SK-N-SH (cell line): ENCODE data around the gene RAB12. TPM values are rescaled to one million over a fixed set of nuclear protein-coding genes. Genes with fewer than 3 reads are reported as not detected.
A peak's percentile ranks its signal among the peaks of the same experiment; 100 is the strongest.

Source experiments
- CTCF ChIA-PET: fragments of 300-600, 350-600 bp; formaldehyde crosslinking; extraction: SDS; loops from one replicate; lab custom pipeline; 2021; lab: Yijun Ruan, JAX
- POLR2A ChIA-PET: fragments of 350-600 bp; sonication (Branson Sonifier 250); formaldehyde crosslinking; extraction: SDS; loops from one replicate; lab custom pipeline; 2020; ENCODE audit warnings: antibody characterized with exemption, inconsistent platforms; lab: Yijun Ruan, JAX
- DNase-seq: peaks from one replicate; pipeline ENCODE4 v3.0.0; 2012
- H2AFZ ChIP-seq: fragments of 200-600 bp; sonication (generic); 2 replicates; pipeline ENCODE4 v1.8.1; 2016; ENCODE audit warnings: antibody characterized with exemption, mild to moderate bottlenecking, low read depth
- H3F3A ChIP-seq: fragments of 200-600 bp; sonication (generic); replicated peaks from 2 replicates; pipeline ENCODE3; 2016; ENCODE audit warnings: antibody characterized with exemption, mild to moderate bottlenecking; ENCODE audit not compliant: insufficient read depth
- H3K27ac ChIP-seq, 2 experiments: fragments of 200-500 bp in 1 of 2; fragments of 200-600 bp in 1 of 2; sonication (Bioruptor generic) in 1 of 2; sonication (generic), shearing (Covaris generic) in 1 of 2; 2 replicates each; pipeline versions ENCODE4 v1.5.1 to v1.6.1; 2014 to 2016; ENCODE audit warnings: low read depth in 2 of 2, inconsistent platforms in 1 of 2, low read length in 1 of 2, mild to moderate bottlenecking in 1 of 2, mixed read lengths in 1 of 2
- H3K27me3 ChIP-seq: fragments of 200-600 bp; sonication (generic), shearing (Covaris generic); 2 replicates; pipeline ENCODE4 v1.6.1; 2016; ENCODE audit warnings: mixed run types; ENCODE audit not compliant: insufficient read depth
- H3K36me3 ChIP-seq, 2 experiments: fragments of 200-500 bp in 1 of 2; fragments of 200-600 bp in 1 of 2; sonication (Bioruptor generic) in 1 of 2; sonication (generic) in 1 of 2; replicated peaks in 1 of 2; 2 replicates each; pipeline versions ENCODE3 to v1.5.1; 2014 to 2016; ENCODE audit warnings: low read length in 1 of 2, mild to moderate bottlenecking in 1 of 2; ENCODE audit not compliant: insufficient read depth in 2 of 2, control insufficient read depth in 1 of 2
- H3K4me1 ChIP-seq, 2 experiments: fragments of 200-500 bp in 1 of 2; fragments of 200-600 bp in 1 of 2; sonication (Bioruptor generic) in 1 of 2; sonication (generic), shearing (Covaris generic) in 1 of 2; 2 replicates each; pipeline versions ENCODE4 v1.5.1 to v1.6.1; 2014 to 2016; ENCODE audit warnings: low read depth in 1 of 2, low read length in 1 of 2, mixed run types in 1 of 2; ENCODE audit not compliant: insufficient read depth in 2 of 2, control insufficient read depth in 1 of 2
- H3K4me2 ChIP-seq: fragments of 200-600 bp; sonication (generic), shearing (Covaris generic); 2 replicates; pipeline ENCODE4 v1.6.1; 2017; ENCODE audit warnings: mixed run types
- H3K4me3 ChIP-seq, 2 experiments: fragments of 200-500 bp in 1 of 2; fragments of 200-600 bp in 1 of 2; sonication (Bioruptor generic) in 1 of 2; sonication (generic), shearing (Covaris generic) in 1 of 2; 2 replicates each; pipeline versions ENCODE4 v1.5.1 to v1.8.1; 2014 to 2016; ENCODE audit warnings: low read depth in 2 of 2, inconsistent platforms in 1 of 2, low read length in 1 of 2, mild to moderate bottlenecking in 1 of 2, mixed read lengths in 1 of 2, moderate library complexity in 1 of 2
- H3K79me2 ChIP-seq: fragments of 200-600 bp; sonication (generic); 2 replicates; pipeline ENCODE4 v1.8.1; 2017; ENCODE audit warnings: mild to moderate bottlenecking; ENCODE audit not compliant: insufficient read depth
- H3K9ac ChIP-seq: fragments of 200-600 bp; sonication (generic); 2 replicates; pipeline ENCODE4 v1.6.1; 2017; ENCODE audit warnings: mixed run types
- H3K9me2 ChIP-seq: fragments of 200-600 bp; sonication (generic); 2 replicates; pipeline ENCODE4 v1.6.1; 2017; ENCODE audit warnings: mixed run types
- H3K9me3 ChIP-seq: fragments of 200-600 bp; sonication (generic); 2 replicates; pipeline ENCODE4 v1.6.1; 2017; ENCODE audit warnings: mixed run types, mild to moderate bottlenecking, moderate library complexity
- H4K20me1 ChIP-seq: fragments of 200-600 bp; sonication (generic); 2 replicates; pipeline ENCODE4 v1.6.1; 2017; ENCODE audit warnings: mild to moderate bottlenecking, mixed run types; ENCODE audit not compliant: insufficient read depth
- CHD2 ChIP-seq: fragments of 150-350 bp; IDR thresholded peaks from 2 replicates; pipeline ENCODE4 v1.6.1; 2018; ENCODE audit warnings: low read length; ENCODE audit not compliant: partially characterized antibody
- CTCF ChIP-seq: fragments of 200-600 bp; sonication (generic); IDR thresholded peaks from 2 replicates; pipeline ENCODE4 v1.6.1; 2017; ENCODE audit warnings: antibody characterized with exemption, mild to moderate bottlenecking, moderate library complexity
- EP300 ChIP-seq, 2 experiments: IDR thresholded peaks; 2 replicates each; pipeline versions ENCODE4 v1.4.0 to v1.6.1; 2012; ENCODE audit warnings: borderline replicate concordance in 1 of 2, low read depth in 1 of 2, low read length in 1 of 2
- EZH2phosphoT487 ChIP-seq: fragments of 200-600 bp; sonication (generic); IDR thresholded peaks from 2 replicates; pipeline ENCODE4 v1.6.1; 2017; ENCODE audit warnings: low read depth, mixed run types, mild to moderate bottlenecking, antibody characterized with exemption, moderate library complexity, borderline replicate concordance
- FOSL2 ChIP-seq: IDR thresholded peaks from 2 replicates; pipeline ENCODE4 v1.4.0; 2012; ENCODE audit warnings: low read depth, mild to moderate bottlenecking, moderate library complexity, borderline replicate concordance
- FOXJ3 ChIP-seq: sonication (generic); formaldehyde crosslinking; IDR thresholded peaks from 2 replicates; pipeline ENCODE4 v1.5.1; 2020; ENCODE audit warnings: mild to moderate bottlenecking, missing genetic modification reagents
- FOXM1 ChIP-seq: IDR thresholded peaks from 2 replicates; pipeline ENCODE4 v1.4.0; 2012; ENCODE audit warnings: low read depth, mild to moderate bottlenecking
- GATA2 ChIP-seq: sonication (generic); formaldehyde crosslinking; IDR thresholded peaks from 2 replicates; pipeline ENCODE4 v1.5.0; 2020; ENCODE audit warnings: mild to moderate bottlenecking, missing genetic modification reagents
- MEF2A ChIP-seq: IDR thresholded peaks from 2 replicates; pipeline ENCODE4 v1.4.0; 2012; ENCODE audit warnings: low read depth, borderline replicate concordance
- NFIC ChIP-seq: IDR thresholded peaks from 2 replicates; pipeline ENCODE4 v1.4.0; 2012; ENCODE audit warnings: borderline replicate concordance
- NRF1 ChIP-seq: IDR thresholded peaks from 2 replicates; pipeline ENCODE4 v1.6.1; 2012; ENCODE audit warnings: low read depth, mild to moderate bottlenecking, low read length
- POLR2AphosphoS5 ChIP-seq: IDR thresholded peaks from 2 replicates; pipeline ENCODE4 v1.6.1; 2012; ENCODE audit warnings: low read depth, low read length
- RCOR1 ChIP-seq: fragments of 150-350 bp; IDR thresholded peaks from 2 replicates; pipeline ENCODE4 v1.6.1; 2017; ENCODE audit warnings: antibody characterized with exemption, low read length
- RXRA ChIP-seq: IDR thresholded peaks from 2 replicates; pipeline ENCODE4 v1.4.0; 2012; ENCODE audit warnings: low read depth, mild to moderate bottlenecking, borderline replicate concordance
- SIN3A ChIP-seq: IDR thresholded peaks from 2 replicates; pipeline ENCODE4 v1.6.1; 2012; ENCODE audit warnings: low read depth, mild to moderate bottlenecking, low read length, moderate library complexity, borderline replicate concordance
- SMC3 ChIP-seq: IDR thresholded peaks from 2 replicates; pipeline ENCODE4 v1.6.1; 2012; ENCODE audit warnings: low read depth, low read length, improper control_type of control experiment
- TAF1 ChIP-seq: IDR thresholded peaks from 2 replicates; pipeline ENCODE4 v1.6.1; 2012; ENCODE audit warnings: low read depth, mild to moderate bottlenecking, low read length, moderate library complexity, borderline replicate concordance
- TCF12 ChIP-seq: IDR thresholded peaks from 2 replicates; pipeline ENCODE4 v1.4.0; 2012
- YY1 ChIP-seq: IDR thresholded peaks from 2 replicates; pipeline ENCODE4 v1.4.0; 2012; ENCODE audit warnings: low read depth, mild to moderate bottlenecking
- WGBS: methylation state at CpG from one replicate; pipeline ENCODE4 v1.1.6; 2017; ENCODE audit warnings: low lambda C conversion rate; 5-methylcytosine and 5-hydroxymethylcytosine counted together
- polyA plus RNA-seq, 3 experiments: library from polyadenylated mRNA; depleted of rRNA; stranded (reverse); fragments of >200 nt; gene quantifications; 2 replicates each; pipeline ENCODE4 v1.2.3, GENCODE V29; 2012
- TF ChIP-seq, protein P1 (sequence below): IDR thresholded peaks from 2 replicates; pipeline ENCODE4 v1.4.0; 2012; ENCODE audit warnings: low read depth, borderline replicate concordance
- TF ChIP-seq, protein P2 (sequence below): IDR thresholded peaks from 2 replicates; pipeline ENCODE4 v1.4.0; 2012; ENCODE audit warnings: low read depth
- TF ChIP-seq, protein P3 (sequence below): fragments of 150-350 bp; IDR thresholded peaks from 2 replicates; pipeline ENCODE4 v1.6.1; 2016; ENCODE audit warnings: mild to moderate bottlenecking, low read depth, low read length
- TF ChIP-seq, protein P4 (sequence below): fragments of 150-350 bp; IDR thresholded peaks from 2 replicates; pipeline ENCODE4 v1.6.1; 2017; ENCODE audit warnings: antibody characterized with exemption, low read length, low read depth, borderline replicate concordance

The RAB12 gene
- polyA plus RNA-seq, 1 of the 3 experiments (the other 2 are of a cell fraction) = 11.0 TPM

DNA sequence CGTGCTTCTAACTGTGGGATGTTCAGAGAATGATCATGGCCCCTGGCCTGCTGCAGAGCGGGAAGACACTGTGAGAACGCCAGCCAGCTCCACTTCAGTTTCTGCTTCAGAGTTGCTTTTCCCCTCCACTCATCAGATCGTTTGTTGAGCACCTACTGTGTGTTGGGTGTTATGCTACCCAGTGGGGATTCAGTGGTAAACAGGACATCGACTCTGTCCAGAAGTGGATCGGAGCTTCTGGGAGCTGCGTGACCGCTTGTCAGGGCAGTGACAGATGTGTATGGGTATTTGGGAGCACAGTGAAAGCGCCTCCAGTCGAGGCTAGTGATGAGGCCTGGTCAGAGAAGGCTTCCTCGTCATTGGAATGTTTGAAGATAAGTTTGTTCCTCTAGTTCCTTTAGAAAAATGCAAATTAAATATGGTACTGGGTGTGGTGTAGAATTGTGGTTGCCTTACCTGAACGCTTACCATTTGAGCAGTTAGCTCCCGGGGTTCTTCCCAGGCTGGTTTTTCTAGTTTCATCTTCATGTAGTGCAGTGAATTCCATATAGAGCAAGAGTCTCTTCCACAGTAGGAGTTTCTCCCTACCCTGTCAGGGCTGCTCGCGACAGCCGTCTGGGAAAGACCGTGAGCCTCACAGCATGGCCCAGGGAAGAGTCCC is 2.8 kb downstream of the RAB12 start:
- 88% methylated on average over 10 of the region's 17 CpGs for WGBS
- POLR2A ChIA-PET = no interaction called here
- Histone ChIP-seq H2AFZ (no peak overlapping the region), H3K27ac (no peak overlapping the region), H3K4me3 (0 out of 4 replicates have a peak overlapping the region, but pooled peaks of 1 of the 2 experiments have one; percentile 86), H4K20me1 (peaks cover 70% of the 10 kb centered on the region), H3K9me3 (no peaks in the 10 kb centered on the region), H3K27me3 (no peaks in the 10 kb centered on the region), H3K36me3 (peaks cover 5 to 6% of the 10 kb centered on the region in 2 experiments), H3K79me2 (peaks cover 72% of the 10 kb centered on the region), H3K4me1 (peaks cover 25 to 38% of the 10 kb centered on the region in 2 experiments), H3K4me2 (peak overlapping the region; percentile 82; the same call in 1 of the 2 replicates), H3K9me2 (no peaks in the 10 kb centered on the region), H3K9ac (no peak overlapping the region), H3F3A (peaks cover 21% of the 10 kb centered on the region)
- TF ChIP-seq, protein P1, sequence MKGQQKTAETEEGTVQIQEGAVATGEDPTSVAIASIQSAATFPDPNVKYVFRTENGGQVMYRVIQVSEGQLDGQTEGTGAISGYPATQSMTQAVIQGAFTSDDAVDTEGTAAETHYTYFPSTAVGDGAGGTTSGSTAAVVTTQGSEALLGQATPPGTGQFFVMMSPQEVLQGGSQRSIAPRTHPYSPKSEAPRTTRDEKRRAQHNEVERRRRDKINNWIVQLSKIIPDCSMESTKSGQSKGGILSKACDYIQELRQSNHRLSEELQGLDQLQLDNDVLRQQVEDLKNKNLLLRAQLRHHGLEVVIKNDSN = no peak
- TF ChIP-seq TAF1 (no peak), MEF2A (no peak)
- CTCF ChIA-PET = interaction anchor here (0.6 kb wide), 1 partner anchor 84 kb away, joined by 3 read pairs; no protein-coding TSS in a partner anchor
- DNase-seq = no peak

DNA sequence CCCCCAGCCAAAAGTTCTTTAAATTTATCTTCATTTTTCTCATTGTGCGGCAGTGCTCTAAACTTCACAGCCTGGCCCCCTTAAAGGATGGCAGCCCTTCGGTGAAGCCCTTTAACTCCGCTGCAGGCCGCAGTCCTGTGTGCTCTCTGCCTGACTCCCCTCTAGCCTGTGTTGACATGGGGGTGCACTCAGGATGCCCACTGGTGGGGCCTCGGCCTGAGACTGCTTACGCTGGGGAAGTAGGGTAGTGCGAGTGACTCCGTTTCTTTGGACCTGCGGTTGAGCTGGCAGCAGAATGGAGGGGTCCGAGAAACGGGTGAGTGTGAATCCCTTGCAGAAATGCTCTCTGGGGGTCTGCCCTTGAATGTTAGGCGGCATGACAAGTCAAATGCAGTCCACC is 5.6 kb downstream of the RAB12 start:
- no peaks in the 10 kb centered on the region for H3K9me3 ChIP-seq
- H3F3A ChIP-seq = peaks cover 21% of the 10 kb centered on the region
- peak overlapping the region in 1 of 2 experiments; percentile 6; a peak in 2 of 4 replicates for H3K4me3 ChIP-seq
- WGBS = 80% methylated on average over 9 of the region's 12 CpGs
- peaks cover 95% of the 10 kb centered on the region for H4K20me1 ChIP-seq
- H2AFZ ChIP-seq = no peak overlapping the region
- TF ChIP-seq NRF1 (no peak), FOSL2 (no peak), RXRA (no peak), TCF12 (no peak), GATA2 (CRISPR knock-in tag) (no peak), SIN3A (no peak), CHD2 (no peak), CTCF (no peak), YY1 (no peak), POLR2AphosphoS5 (no peak), RCOR1 (no peak), NFIC (no peak), FOXJ3 (CRISPR knock-in tag) (no peak), EP300 (IDR thresholded peaks at IDR 0.05; ENCODE audit: borderline replicate concordance in 1 of 2, low read depth in 1 of 2, low read length in 1 of 2) (no peak), SMC3 (no peak), FOXM1 (no peak), EZH2phosphoT487 (no peak)
- TF ChIP-seq, protein P2, sequence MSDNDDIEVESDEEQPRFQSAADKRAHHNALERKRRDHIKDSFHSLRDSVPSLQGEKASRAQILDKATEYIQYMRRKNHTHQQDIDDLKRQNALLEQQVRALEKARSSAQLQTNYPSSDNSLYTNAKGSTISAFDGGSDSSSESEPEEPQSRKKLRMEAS = no peak
- TF ChIP-seq, protein P3, sequence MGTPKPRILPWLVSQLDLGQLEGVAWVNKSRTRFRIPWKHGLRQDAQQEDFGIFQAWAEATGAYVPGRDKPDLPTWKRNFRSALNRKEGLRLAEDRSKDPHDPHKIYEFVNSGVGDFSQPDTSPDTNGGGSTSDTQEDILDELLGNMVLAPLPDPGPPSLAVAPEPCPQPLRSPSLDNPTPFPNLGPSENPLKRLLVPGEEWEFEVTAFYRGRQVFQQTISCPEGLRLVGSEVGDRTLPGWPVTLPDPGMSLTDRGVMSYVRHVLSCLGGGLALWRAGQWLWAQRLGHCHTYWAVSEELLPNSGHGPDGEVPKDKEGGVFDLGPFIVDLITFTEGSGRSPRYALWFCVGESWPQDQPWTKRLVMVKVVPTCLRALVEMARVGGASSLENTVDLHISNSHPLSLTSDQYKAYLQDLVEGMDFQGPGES = no peak
- TF ChIP-seq, protein P4, sequence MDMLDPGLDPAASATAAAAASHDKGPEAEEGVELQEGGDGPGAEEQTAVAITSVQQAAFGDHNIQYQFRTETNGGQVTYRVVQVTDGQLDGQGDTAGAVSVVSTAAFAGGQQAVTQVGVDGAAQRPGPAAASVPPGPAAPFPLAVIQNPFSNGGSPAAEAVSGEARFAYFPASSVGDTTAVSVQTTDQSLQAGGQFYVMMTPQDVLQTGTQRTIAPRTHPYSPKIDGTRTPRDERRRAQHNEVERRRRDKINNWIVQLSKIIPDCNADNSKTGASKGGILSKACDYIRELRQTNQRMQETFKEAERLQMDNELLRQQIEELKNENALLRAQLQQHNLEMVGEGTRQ = no peak
- TF ChIP-seq, all 33 proteins: peak for 0
- H3K4me2 ChIP-seq = peak overlapping the region; percentile 71; the same call in 1 of the 2 replicates
- H3K27me3 ChIP-seq = no peaks in the 10 kb centered on the region
- CTCF ChIA-PET = interaction anchor here (1.0 kb wide), 1 partner anchor 10 kb away, joined by 5 read pairs; no protein-coding TSS in a partner anchor
- H3K79me2 ChIP-seq = peaks cover 98% of the 10 kb centered on the region
- H3K36me3 ChIP-seq = peaks cover 5 to 8% of the 10 kb centered on the region in 2 experiments
- H3K4me1 ChIP-seq = peaks cover 25 to 42% of the 10 kb centered on the region in 2 experiments
- H3K9me2 ChIP-seq = no peaks in the 10 kb centered on the region
- POLR2A ChIA-PET = no interaction called here
- peak overlapping the region; percentile 14; the same call in 1 of the 2 replicates for H3K9ac ChIP-seq
- peak overlapping the region; percentile 84 to 86 for H3K27ac ChIP-seq
- DNase-seq = peak; percentile 30
